ENCODE data around the gene ADAMTS12.

DNA sequence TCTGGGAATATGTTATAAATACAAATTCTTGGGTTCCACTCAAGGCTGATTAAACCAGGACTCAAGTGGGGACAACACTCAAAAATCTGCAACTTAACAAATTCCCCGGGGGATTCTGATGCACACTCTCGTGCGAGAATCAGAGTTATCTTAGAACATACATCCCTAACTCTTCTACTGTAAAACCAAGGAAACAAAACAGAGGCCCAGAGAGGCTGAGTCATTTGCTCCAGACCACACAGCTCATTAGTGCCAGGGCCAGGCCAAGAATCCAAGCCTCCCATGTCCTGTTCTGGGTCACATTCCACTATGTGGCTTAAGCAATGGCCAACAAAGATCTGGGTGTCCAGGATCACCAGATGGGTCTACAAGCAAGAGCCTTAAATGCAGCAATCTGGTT lies 166.0 kb downstream of the ADAMTS12 start:
- TF ChIP-seq, protein P1, sequence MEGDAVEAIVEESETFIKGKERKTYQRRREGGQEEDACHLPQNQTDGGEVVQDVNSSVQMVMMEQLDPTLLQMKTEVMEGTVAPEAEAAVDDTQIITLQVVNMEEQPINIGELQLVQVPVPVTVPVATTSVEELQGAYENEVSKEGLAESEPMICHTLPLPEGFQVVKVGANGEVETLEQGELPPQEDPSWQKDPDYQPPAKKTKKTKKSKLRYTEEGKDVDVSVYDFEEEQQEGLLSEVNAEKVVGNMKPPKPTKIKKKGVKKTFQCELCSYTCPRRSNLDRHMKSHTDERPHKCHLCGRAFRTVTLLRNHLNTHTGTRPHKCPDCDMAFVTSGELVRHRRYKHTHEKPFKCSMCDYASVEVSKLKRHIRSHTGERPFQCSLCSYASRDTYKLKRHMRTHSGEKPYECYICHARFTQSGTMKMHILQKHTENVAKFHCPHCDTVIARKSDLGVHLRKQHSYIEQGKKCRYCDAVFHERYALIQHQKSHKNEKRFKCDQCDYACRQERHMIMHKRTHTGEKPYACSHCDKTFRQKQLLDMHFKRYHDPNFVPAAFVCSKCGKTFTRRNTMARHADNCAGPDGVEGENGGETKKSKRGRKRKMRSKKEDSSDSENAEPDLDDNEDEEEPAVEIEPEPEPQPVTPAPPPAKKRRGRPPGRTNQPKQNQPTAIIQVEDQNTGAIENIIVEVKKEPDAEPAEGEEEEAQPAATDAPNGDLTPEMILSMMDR (IDR thresholded peaks at IDR 0.05) = no peak
- TF ChIP-seq POLR2A (IDR thresholded peaks at IDR 0.05) = no peak

Measured in transverse colon (tissue), 3 donors.